GM18507 (cell line): ENCODE measurements around the gene CPNE1.

Experiments used
- DNase-seq: peaks from one replicate; pipeline ENCODE4 v3.0.0; 2011; ENCODE audit warnings: low read depth; ENCODE audit not compliant: insufficient read length; ENCODE audit errors: extremely low spot score
- FAIRE-seq: peaks from 2 replicates; lab custom pipeline; 2011; peaks lifted over from hg19 to GRCh38; lab: Jason Lieb, UNC

Gene CPNE1

GRCh38 chr20:35629427-35630145 lies 35.1 kb downstream of the CPNE1 start:
- no peak for DNase-seq
- no peak for FAIRE-seq

GRCh38 chr20:35627121-35627520 lies 37.6 kb downstream of the CPNE1 start:
- no peak for DNase-seq
- no peak for FAIRE-seq

- FAIRE-seq (no peak), DNase-seq (no peak)
Measured at GRCh38 chr20:35626386-35627001, 38.2 kb downstream of the CPNE1 start.

GRCh38 chr20:35625584-35626385 lies 38.9 kb downstream of the CPNE1 start:
- FAIRE-seq (no peak), DNase-seq (no peak)

GRCh38 chr20:35621560-35621946 lies 43.1 kb downstream of the CPNE1 start:
- FAIRE-seq: no peak
- DNase-seq: no peak

- DNase-seq (no peak), FAIRE-seq (no peak)
Measured at GRCh38 chr20:35620818-35621559, 43.7 kb downstream of the CPNE1 start.

GRCh38 chr20:35619196-35620095 lies 45.3 kb downstream of the CPNE1 start:
- peak; percentile 89 for FAIRE-seq
- DNase-seq: peak; percentile 45

GRCh38 chr20:35618263-35619131 lies 46.2 kb downstream of the CPNE1 start:
- DNase-seq: no peak
- no peak for FAIRE-seq

- FAIRE-seq (peak; percentile 65), DNase-seq (no peak)
Measured at GRCh38 chr20:35617397-35618262, 47.1 kb downstream of the CPNE1 start.

- peak; percentile 96 for FAIRE-seq
- DNase-seq: no peak
Measured at GRCh38 chr20:35616465-35617396, 48.0 kb downstream of the CPNE1 start.

- DNase-seq (peak; percentile 96), FAIRE-seq (no peak)
Measured at GRCh38 chr20:35615667-35616464, 48.8 kb downstream of the CPNE1 start, which contains the start of gene SPAG4. Gene SPAG4 (plus strand): TSS chr20:35615829. CDS start chr20:35616004, 175 bp downstream.

- DNase-seq: no peak
- FAIRE-seq: peak; percentile 68
Measured at GRCh38 chr20:35611482-35611881, 53.2 kb downstream of the CPNE1 start.

- FAIRE-seq (no peak), DNase-seq (no peak)
Measured at GRCh38 chr20:35610833-35611427, 53.8 kb downstream of the CPNE1 start.

- no peak for DNase-seq
- no peak for FAIRE-seq
Measured at GRCh38 chr20:35607003-35607735, 57.5 kb downstream of the CPNE1 start.
